ENCODE measurements around the gene UTP4. TPM values are rescaled to one million over a fixed set of nuclear protein-coding genes. Genes with fewer than 3 reads are reported as not detected.

The UTP4 gene
- total RNA-seq, 2 donors from 2014 or later: 9.2 to 12.2 TPM

- WGBS, 2 donors: 0 to 1% methylated on average over 18 to 71 of the region's 76 CpGs
- ATAC-seq: peak; percentile 53
- intact Hi-C loops (cut with DNase I): no loop called here
- Histone ChIP-seq H3K4me1 (peaks cover 53% of the 10 kb centered on the region), H3K27me3 (no peaks in the 10 kb centered on the region), H3K9me3 (no peaks in the 10 kb centered on the region), H3K27ac (peak overlapping the region; percentile 87 to 92 (median 90)), H3K36me3 (replicated peaks in 1 of 2; ENCODE audit: insufficient read depth in 1 of 2, low read depth in 2 of 2) (no peaks in the 10 kb centered on the region), H3K4me3 (peak overlapping the region; percentile 41 to 51)
- TF ChIP-seq POLR2A (IDR thresholded peaks at IDR 0.05): peak in 2 of 3 donors; percentile 39 to 49
- TF ChIP-seq, protein P1, sequence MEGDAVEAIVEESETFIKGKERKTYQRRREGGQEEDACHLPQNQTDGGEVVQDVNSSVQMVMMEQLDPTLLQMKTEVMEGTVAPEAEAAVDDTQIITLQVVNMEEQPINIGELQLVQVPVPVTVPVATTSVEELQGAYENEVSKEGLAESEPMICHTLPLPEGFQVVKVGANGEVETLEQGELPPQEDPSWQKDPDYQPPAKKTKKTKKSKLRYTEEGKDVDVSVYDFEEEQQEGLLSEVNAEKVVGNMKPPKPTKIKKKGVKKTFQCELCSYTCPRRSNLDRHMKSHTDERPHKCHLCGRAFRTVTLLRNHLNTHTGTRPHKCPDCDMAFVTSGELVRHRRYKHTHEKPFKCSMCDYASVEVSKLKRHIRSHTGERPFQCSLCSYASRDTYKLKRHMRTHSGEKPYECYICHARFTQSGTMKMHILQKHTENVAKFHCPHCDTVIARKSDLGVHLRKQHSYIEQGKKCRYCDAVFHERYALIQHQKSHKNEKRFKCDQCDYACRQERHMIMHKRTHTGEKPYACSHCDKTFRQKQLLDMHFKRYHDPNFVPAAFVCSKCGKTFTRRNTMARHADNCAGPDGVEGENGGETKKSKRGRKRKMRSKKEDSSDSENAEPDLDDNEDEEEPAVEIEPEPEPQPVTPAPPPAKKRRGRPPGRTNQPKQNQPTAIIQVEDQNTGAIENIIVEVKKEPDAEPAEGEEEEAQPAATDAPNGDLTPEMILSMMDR (IDR thresholded peaks at IDR 0.05): no peak
- peak; percentile 61 to 69 (median 62) for DNase-seq
Observed at GRCh38 chr16:69187446-69188235, 55.2 kb downstream of the UTP4 start.

GRCh38 chr16:69188236-69188549, 55.7 kb downstream of the UTP4 start:
- intact Hi-C loops (cut with DNase I): no loop called here
- DNase-seq (peak in 3 of 4 donors; percentile 35 to 51 (median 43)), ATAC-seq (no peak)
- H3K36me3 ChIP-seq (replicated peaks in 1 of 2; ENCODE audit: insufficient read depth in 1 of 2, low read depth in 2 of 2): no peaks in the 10 kb centered on the region
- peak overlapping the region in 1 of 2 donors; percentile 51 for H3K4me3 ChIP-seq
- H3K9me3 ChIP-seq: no peaks in the 10 kb centered on the region
- no peaks in the 10 kb centered on the region for H3K27me3 ChIP-seq
- H3K27ac ChIP-seq: peak overlapping the region in 3 of 4 donors; percentile 87 to 92 (median 92)
- H3K4me1 ChIP-seq: peaks cover 50% of the 10 kb centered on the region
- 0% methylated on average over 5 of the region's 5 CpGs for WGBS, 2 donors
- TF ChIP-seq, protein P1 (IDR thresholded peaks at IDR 0.05): no peak
- no peak for TF ChIP-seq POLR2A (IDR thresholded peaks at IDR 0.05)

GRCh38 chr16:69188716-69189115, 56.3 kb downstream of the UTP4 start:
- peaks cover 55% of the 10 kb centered on the region for H3K4me1 ChIP-seq
- 16 to 17% methylated on average over 5 of the region's 5 CpGs for WGBS, 2 donors
- no peaks in the 10 kb centered on the region for H3K36me3 ChIP-seq (replicated peaks in 1 of 2; ENCODE audit: insufficient read depth in 1 of 2, low read depth in 2 of 2)
- no peak overlapping the region for H3K4me3 ChIP-seq
- no peak overlapping the region for H3K27ac ChIP-seq
- no peaks in the 10 kb centered on the region for H3K9me3 ChIP-seq
- intact Hi-C loops (cut with DNase I): no loop called here
- ATAC-seq (no peak), DNase-seq (no peak)
- TF ChIP-seq, protein P1 (IDR thresholded peaks at IDR 0.05): no peak
- no peak for TF ChIP-seq POLR2A (IDR thresholded peaks at IDR 0.05)
- no peaks in the 10 kb centered on the region for H3K27me3 ChIP-seq

GRCh38 chr16:69190046-69190588, 57.7 kb downstream of the UTP4 start:
- Histone ChIP-seq H3K27me3 (no peaks in the 10 kb centered on the region), H3K9me3 (no peaks in the 10 kb centered on the region), H3K4me3 (no peak overlapping the region), H3K4me1 (peaks cover 67% of the 10 kb centered on the region), H3K27ac (no peak overlapping the region), H3K36me3 (replicated peaks in 1 of 2; ENCODE audit: insufficient read depth in 1 of 2, low read depth in 2 of 2) (no peaks in the 10 kb centered on the region)
- no peak for DNase-seq
- intact Hi-C loops (cut with DNase I): no loop called here
- TF ChIP-seq, protein P1 (IDR thresholded peaks at IDR 0.05): no peak
- TF ChIP-seq POLR2A (IDR thresholded peaks at IDR 0.05): no peak
- 74 to 81% methylated on average over 2 of the region's 2 CpGs for WGBS, 2 donors
- no peak for ATAC-seq
